GM18519 (cell line): ENCODE data around the gene DMRT3.
A peak's percentile ranks its signal among the peaks of the same experiment; 100 is the strongest.

ENCODE experiments used
- ATAC-seq: cut with Tn5 transposase; IDR thresholded peaks from one replicate; pipeline ENCODE4 v1.9.1; 2021; ENCODE audit warnings: mild to moderate bottlenecking, moderate library complexity; ENCODE audit not compliant: unreplicated experiment, low FRiP score

Gene DMRT3

DNA sequence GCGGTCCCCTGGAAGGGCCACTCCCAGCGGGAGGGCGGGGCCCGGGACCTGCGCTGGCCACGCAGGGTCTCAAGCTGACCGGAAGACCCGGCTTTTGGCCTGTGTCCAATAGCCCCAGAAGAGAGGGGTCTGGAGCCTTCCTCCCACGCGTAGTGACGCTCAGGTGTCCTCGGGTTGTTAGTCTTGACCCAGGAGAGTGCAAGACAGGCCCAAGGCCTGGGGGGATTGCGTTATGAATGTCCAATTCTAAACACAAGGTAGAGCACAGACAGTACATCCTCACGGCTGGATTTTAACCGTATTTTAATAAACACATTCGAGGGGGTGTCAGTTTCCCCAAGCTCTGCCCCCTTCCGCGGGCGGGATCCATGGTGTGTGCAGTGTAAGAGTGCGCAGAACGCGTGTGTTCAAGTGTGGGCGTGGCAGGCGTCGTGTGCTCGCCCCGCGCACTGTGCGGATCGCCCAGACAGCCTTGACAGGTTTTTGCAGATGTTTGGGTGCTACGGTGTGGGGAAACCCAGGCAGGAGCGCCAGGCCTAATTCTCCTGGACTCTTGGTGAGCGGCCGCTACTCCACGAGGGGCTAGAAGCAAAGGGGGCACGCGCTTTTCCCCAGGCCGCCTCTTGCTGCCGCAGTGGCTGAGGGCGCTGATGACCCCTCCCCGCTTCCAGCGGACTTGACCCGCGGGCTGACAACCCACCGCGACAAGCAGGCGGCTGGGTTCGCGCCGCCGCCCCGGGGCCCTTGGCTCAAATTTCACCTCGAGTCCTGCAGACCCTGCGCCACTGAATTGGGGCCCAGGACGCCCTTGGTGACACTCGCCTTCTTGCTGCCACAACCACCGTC is 6.1 kb upstream of the DMRT3 start:
- no peak for ATAC-seq

DNA sequence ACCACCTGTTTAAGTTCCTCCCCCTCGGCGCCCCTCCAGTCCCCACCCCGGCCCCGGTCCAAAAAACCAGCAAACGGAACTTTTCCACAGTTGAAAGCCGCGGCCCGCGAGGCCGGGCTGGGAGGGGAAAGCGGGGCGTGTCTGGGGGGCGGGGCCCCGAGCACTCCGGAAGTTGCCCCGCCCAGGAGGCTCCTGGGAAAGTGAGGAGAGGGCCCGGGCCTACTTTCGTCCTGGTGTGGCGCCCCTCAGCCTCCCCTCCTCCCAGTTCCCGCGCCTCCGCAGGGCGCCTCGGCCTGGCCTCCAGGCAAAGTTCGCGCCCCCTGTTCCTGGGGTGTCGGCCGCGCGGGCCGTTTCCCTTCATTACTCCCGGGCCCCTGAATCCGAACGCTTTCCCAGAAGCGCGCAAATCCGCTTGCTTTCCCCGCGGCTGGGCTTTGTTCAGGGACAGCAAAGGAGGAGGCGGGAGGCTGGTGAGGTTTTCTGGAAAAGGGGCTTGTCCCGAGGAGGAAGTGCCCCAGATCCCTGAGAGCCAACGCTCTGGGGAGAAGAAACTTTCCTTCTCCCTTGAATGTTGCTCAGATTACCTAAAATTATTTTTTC is 4.5 kb upstream of the DMRT3 start:
- ATAC-seq = no peak

DNA sequence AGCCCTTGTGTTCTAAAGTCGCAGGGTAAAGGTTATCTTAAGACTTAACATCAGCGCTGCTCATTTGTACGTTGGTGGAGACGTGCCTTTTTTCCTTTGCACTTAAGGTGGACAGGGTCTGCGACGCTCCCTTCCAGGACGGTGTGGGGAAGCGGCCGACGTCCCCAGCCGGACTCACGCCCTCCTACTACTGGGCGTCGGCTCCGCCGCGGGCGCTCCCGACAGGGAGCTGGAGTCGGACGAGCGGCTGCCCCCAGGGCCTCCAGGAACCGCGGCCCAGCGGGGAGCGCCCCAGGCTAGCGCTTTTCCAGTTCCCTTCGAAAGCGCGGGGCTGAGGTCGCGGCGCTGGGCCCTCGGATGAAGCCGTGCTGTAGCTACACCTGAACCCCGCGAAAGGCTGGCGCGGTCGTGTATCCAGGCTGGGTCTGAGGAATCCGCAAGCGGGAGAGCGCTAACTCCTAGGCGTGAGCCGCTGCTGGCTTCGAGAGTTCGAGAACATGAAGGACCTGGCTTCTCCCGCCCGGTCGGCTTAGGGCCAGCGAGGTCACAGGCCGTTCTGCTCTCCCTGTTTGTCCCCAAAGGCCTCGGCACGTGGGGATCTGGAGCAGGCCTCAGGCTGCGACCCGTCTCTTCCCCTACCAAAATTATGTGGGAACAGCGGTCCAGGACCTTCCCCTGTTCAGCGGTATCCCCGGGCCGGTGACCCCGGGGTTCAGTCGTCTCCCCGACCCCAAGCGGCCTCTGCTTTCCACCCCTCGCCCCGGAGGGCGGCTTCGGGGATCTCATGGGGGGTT is 3.8 kb upstream of the DMRT3 start:
- ATAC-seq = no peak

DNA sequence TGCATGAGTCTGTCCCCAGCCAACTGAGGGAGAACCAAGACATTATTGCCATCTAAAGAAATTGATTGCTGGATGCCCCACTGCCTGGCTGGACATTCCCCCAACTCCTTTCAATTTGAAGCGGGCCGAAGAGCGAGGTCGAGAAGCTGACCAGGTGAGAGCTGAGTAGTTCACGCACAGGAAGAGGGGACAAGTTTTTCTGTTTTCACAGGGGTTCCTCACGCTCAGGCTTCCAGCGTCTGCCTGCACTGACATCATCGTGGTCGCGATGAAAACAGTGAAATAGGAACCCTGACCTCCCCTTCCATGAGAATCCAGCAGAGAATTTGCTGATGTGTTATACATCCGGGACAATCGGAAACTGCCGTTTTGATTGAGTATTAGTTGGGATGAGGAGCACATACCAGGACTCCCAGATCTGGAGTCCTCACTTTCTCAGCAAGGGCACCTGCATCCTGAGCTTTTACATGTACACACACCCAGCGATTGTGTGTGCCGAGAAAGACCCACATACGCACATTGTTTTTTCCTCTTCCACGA is 3.1 kb upstream of the DMRT3 start:
- no peak for ATAC-seq

DNA sequence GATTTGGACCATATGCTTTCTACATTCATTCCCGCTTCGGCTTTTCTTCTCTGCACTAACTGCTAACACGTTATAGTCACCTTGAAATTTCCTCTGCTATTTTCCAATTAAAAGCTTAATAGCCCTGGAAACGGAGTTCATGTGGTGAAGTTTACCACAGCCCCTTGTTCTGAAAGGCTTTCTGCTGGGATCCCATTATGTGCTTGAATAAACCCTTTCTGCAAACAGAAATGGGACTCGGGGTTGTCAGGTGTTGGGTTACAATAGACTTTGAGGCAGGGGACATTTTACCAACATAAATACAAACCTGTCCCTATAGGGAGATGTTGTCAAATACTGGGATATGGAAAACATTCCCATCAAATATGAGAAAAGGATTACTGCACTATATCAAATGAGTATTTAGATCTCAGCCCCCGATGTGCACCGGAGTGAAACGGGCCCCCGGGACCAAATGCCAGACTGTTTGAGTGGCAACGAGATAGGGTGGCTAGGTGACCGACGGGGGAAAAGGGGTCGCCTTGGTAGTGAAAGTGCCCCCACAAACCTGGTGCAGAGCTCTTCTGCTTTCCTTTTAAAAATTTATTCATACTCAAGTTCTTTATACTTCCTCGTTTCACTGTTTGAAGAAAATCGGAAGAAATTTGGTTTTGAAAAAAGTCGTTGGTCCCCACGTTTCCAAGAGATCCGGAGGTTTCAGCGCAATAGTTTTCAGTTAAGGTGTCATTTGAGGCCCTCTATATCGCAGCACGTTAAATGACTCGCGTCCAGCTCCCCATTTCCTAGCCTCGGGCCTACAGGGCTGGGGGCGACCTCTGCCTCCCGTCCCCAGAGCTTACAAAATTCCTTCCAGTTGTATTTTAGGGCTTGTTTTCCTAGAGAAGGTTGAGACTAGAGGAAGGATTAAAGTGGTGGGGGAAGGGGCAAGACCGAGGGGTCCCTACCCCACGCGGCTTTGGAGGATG is 2.1 kb upstream of the DMRT3 start:
- no peak for ATAC-seq

DNA sequence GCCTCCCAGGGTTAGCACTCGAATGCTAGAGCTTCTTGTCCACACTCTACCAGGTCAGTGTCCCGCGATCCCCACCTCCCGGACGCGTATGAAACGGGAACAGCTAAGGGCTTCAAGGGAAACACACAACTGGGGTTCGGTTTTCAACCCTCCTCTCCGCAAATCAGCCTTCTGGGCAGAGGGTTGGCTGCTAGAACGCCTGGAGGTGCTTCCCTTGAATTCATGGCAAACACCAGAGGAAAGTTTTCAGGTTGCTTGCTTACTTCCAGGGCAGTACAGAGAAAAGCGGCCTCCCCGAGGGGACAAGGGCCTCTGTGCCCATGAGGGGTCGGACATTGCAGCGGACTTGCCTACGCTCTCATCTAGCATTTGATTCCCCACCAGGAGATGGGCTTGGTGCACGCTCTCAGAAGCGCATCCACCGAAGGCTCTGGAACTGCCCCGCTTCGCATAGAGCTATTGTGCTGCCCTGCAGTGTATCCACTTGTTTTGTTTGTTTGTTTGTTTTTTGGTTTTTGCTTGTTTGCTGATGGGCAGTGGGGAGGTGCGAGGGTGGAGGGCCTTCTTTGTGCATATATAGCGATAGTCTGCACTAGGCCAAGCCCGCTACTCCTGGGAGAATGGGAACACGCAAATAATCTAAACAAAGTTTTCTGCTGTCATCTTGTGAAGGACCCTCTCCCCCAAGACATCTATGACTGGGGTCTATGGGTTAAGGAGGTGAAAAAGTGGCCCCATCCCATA is 1.3 kb upstream of the DMRT3 start:
- ATAC-seq = no peak

DNA sequence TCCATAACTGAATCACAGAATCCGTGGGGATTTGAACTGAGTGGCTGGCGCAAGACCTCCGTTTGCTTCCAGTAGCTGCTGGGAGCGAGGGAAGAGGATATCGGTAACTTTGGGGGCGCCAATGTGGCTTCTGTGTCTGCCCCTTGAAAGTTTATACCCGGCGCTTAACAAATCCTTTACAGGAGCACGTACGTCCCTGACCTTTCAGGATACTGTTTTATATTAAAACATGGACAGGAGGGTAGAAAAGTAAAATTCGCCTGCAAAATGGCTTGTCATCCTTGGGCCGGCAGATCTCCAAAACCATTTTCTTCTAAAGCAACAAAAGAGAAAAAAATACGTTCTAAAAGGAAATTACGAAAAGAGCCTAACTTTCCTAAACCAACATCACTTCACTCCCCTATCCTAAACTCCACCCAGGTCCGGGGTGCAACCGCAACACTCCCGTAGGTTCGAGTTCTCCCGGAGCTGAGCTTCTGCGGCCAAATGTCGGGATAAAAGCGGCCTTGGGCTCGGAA is 656 bp upstream of the DMRT3 start:
- ATAC-seq = no peak

DNA sequence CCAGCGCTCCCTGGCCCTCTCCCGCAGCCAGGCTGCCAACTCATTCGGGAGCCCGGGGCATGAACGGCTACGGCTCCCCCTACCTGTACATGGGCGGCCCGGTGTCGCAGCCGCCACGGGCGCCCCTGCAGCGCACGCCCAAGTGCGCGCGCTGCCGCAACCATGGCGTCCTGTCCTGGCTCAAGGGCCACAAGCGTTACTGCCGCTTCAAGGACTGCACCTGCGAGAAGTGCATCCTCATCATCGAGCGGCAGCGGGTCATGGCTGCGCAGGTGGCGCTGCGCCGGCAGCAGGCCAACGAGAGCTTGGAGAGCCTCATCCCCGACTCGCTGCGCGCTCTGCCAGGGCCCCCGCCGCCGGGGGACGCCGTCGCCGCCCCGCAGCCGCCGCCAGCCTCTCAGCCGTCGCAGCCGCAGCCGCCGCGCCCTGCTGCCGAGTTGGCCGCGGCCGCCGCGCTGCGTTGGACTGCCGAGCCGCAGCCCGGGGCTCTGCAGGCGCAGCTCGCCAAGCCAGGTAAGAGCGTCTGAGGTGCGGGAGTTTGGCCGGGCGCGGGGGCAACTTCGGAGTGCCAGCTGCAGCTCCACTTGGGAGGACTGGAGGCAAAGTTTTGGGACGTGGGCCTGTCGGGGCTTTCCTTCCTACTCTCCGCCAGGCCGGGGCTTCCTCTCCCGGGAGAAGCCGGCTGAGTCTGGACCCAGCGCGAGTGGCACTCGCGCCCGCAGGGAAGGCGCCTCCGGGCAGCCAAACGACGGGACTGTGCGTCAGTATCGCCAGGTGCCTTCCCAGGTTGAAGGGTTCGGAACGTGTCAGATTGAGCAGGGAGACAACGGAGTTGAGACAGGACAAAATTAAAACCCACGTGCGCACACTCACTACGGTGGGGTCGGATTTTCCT is 735 bp downstream of the DMRT3 start:
- no peak for ATAC-seq

DNA sequence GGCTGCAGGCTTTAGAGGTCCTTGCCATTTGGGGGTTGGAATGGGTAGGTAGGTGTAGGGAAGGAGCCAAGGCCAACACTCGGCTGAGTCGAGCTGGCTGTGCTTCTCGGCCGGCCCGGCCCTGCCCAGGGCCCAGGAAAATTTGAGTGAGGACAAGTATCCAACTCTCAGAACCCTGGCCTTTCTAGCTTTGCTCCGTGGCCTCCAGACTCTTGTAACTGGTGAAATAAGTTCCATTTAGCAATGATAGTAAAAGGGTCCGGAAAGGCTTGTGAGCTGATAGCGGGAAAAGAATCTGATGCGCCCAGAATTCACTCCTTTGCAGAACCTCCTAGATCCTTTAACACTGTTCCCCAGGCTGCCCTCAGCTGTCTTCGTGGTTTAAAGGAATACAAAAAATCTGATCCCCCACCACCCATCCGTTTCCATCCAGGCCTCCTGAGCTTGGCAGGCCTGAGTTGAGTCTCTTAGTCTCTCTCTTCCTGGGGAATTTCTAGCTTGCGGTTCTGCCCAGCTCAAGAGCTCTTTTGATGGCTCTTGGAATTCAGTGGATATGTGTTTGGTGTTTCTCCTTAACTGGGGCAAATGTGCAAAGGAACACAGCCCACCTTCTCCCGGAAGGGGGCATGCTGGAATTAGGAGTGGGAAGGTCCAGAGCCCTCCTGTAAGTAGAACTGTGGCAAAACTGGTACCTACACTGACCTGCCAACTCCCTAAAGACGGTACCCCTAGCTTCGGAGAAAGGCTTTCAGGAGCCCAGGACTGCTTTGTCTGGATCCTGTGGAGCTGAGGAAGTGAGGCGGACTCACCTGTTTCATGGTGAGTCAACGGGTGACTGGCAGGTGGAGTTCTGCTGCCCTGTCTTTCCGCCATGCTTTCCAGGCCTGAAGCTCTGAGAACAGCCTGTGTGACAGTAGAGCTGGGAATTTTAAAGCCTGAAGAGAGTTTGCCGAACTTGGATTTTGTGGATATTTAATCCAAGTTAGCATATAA is 1.7 kb downstream of the DMRT3 start:
- no peak for ATAC-seq

DNA sequence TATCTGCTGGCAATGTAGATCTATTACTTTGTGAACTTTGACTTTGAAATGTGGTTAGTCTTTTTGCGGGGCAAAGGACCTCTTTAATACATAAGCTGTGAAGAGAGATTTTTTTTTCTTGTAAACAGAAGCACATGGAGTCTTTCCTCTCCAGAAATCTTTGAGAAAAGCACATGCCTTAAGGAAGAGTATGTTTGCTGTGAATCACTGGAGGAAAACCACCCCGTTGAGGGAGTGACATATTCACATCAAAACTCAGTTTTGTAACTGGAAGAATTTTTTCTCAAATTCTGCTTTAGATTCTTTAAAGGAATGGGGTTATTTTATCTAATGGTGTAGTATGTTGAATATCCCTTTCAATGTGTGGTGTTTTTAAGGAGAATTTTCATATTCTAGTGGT is 3.5 kb downstream of the DMRT3 start:
- no peak for ATAC-seq

DNA sequence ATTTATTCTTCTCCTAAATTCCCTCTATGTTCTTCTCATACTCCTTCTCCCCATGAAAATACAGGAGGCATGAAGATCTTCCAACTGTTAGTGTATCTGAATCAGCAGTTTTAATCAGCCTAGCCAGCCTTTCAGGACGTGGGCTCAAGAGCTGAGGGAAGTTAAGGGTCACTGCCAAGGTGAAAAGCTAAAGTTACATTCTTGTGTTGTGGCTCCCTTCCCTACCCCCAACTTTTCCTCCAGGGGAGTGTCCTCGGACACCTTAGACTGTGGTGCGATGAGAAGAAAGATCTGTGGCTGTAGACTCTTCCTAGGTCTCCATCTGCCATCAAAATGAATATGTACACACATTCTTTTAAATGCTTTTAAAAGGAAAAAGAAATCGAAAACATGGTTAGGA is 4.2 kb downstream of the DMRT3 start:
- no peak for ATAC-seq

DNA sequence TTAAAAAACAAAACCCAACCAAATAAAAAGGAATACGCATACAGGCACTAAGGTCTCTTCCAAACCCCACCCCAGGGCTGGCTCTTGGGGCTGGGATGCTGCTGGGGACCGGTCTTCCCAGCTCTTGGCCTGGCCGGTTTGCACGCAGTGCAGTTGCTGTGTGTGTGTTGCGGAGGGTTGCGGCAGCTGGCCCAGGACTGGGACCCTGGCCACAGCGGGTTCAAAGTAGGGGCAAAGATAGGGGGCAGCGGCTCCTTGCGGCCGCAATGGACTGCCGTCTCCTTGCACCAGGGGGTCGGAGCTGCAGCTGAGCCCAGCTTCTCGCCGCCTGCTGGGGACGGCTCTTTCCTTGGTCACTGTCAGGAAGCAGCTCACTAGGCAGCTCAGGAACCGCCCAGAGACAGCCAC is 5.0 kb downstream of the DMRT3 start:
- ATAC-seq = no peak

DNA sequence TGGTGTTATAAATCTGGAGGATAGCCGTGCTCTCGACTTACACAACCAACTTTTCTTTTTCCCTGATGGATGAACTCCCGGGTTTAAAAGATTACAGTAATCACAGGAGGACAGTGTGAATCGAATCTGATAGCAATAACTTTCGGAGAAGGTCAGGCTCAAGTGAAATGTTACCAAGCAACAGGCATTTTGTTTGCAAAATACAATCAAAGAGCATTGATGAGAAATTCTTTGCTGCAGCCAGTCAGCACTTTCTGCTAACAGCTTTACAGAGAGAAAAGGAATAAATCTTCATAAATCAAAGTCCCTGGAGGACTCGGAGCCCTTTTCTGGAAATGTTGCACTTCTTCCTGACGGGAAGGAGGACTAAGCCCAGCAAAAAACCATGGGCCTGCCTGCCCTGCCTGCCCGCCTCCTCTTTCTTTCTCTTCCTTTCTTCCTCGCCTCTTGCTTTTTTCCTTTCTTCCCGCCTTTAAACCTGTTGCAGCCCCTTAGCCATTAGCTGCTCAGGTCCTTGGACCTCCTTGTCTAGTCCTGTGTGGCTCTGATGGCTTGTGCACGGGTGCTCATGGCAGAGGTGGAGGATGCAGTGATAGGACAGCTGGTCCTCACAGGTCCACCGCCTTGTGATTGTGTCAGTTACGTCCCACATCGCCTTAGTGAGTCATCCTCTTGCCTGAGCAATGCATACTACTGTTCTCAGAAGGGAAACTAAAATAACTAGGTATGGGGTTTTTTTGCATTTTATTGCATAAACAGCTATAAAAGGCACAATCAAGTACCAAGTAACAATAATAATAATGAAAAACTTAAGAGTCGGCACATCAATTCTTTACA is 6.2 kb downstream of the DMRT3 start:
- ATAC-seq = no peak

DNA sequence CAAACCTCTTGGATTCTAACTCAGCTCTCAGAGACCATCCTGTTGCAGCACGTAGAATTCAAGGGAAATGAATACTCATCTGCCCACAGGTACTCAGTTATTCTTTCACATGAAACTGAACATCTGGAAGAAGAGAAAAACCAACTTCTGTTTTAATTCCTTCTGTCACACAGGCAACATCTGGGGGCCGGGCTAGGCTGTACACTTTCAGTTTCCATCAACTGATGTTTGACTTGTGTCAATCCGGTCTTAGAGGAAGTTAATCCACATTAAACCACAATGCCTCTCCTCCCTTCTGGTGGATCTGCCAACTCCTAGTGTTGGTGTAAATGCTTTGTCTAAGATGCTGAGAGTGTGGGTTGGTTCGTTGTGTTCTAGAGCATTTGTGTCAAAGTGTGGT is 17.6 kb downstream of the DMRT3 start:
- peak; percentile 64 for ATAC-seq

DNA sequence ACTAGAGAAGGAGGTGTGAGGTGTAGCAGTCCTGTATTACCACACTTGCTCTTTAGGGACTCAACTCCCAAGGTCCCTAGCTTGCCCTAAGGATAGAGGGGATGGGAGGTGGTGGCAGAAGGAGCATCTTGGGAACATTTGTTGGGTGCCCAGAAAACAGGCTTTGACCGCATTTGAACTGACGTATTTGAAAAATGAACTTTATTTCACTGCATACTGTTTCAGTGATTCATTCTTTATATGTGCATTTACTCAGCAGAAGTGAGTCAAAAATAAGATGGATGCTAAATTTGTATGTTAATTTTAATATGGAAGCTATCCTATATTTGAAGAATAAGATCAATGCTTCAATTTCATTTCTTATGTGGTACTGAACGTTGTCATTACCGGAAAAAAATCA is 18.7 kb downstream of the DMRT3 start:
- ATAC-seq = no peak

DNA sequence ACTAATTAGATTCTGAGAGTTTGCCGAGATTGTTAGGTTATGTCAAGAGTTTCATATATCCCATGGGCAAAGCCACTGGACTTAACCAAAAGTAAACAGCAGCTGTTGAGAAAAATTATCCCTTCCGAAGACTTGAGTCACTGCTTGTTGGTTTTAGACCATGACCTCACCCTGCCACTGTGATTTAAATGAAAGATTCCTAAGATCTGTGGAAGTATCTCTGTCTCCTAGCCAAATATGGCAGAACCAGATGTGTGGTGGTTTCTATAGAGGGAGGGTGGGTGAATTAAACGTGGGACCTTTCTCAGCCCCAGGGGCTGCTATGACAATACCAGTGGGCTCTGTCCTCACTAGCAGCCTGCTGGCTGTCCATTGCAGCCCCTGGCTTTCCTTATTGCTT is 19.3 kb downstream of the DMRT3 start:
- no peak for ATAC-seq
